Heart left ventricle (tissue), 16 donors: ENCODE results near the gene MAG. TPM values are rescaled to one million over a fixed set of nuclear protein-coding genes. Genes with fewer than 3 reads are reported as not detected.

Source experiments
- ATAC-seq, 4 donors: fragments of 200-7000 bp; cut with Tn5 transposase; one replicate each; pipeline ENCODE4 v1.9.1; 2020 to 2022; ENCODE audit warnings: moderate library complexity in 4 of 4, mild to moderate bottlenecking in 3 of 4, moderate number of reproducible peaks in 1 of 4
- DNase-seq, 5 donors: peaks; one replicate each; pipeline ENCODE4 v3.0.0-alpha.2; 2020
- H3K27ac ChIP-seq, 12 donors: fragments of 200-600 bp; sonication (generic) in 4 of 12; one replicate each; pipeline versions ENCODE4 v1.5.0 to v1.8.0; 2016 to 2022; ENCODE audit warnings: mild to moderate bottlenecking in 2 of 12
- H3K27me3 ChIP-seq, 9 donors: fragments of 200-600 bp; sonication (generic) in 2 of 9; one replicate each; pipeline versions ENCODE4 v1.5.1 to v1.8.0; 2016 to 2022; ENCODE audit warnings: mild to moderate bottlenecking in 3 of 9
- H3K36me3 ChIP-seq, 9 donors: fragments of 200-600 bp; sonication (generic) in 2 of 9; one replicate each; pipeline versions ENCODE4 v1.5.0 to v1.8.0; 2018 to 2022; ENCODE audit warnings: mild to moderate bottlenecking in 2 of 9
- H3K4me1 ChIP-seq, 12 donors: fragments of 200-600 bp; sonication (generic) in 4 of 12; one replicate each; pipeline versions ENCODE4 v1.5.0 to v1.8.0; 2016 to 2022; ENCODE audit warnings: mild to moderate bottlenecking in 3 of 12
- H3K4me3 ChIP-seq, 12 donors: fragments of 200-600 bp; sonication (generic) in 4 of 12; one replicate each; pipeline versions ENCODE4 v1.5.0 to v1.8.0; 2017 to 2022; ENCODE audit warnings: mild to moderate bottlenecking in 9 of 12, moderate library complexity in 4 of 12
- H3K9me3 ChIP-seq, 12 donors: fragments of 200-600 bp; sonication (generic) in 4 of 12; one replicate each; pipeline versions ENCODE4 v1.5.0 to v1.8.0; 2016 to 2022; ENCODE audit warnings: mild to moderate bottlenecking in 1 of 12
- POLR2A ChIP-seq, 2 donors: fragments of 450-650 bp; IDR thresholded peaks; one replicate each; pipeline ENCODE4 v1.6.1; 2017; ENCODE audit warnings: antibody characterized with exemption in 2 of 2, mild to moderate bottlenecking in 2 of 2, moderate library complexity in 2 of 2
- WGBS, 4 donors: extraction: QIAGEN DNeasy Blood & Tissue Kit in 2 of 4; methylation state at CpG; one replicate each; pipeline versions ENCODE4 v1.1.5 to v1.1.7; 2013 to 2018; 5-methylcytosine and 5-hydroxymethylcytosine counted together
- intact Hi-C, 10 donors: fragments of 100-400 bp; cut with DNase I; formaldehyde crosslinking; loops; one replicate each; pipeline versions ENCODE4 v1.11.1 to v1.14.2; 2022
- polyA plus RNA-seq, 2 donors: library from polyadenylated mRNA; stranded (reverse); fragments of 200-250 nt; gene quantifications; one replicate each; pipeline ENCODE4 v1.2.3, GENCODE V29; 2013
- total RNA-seq, 9 donors: library from RNA; depleted of rRNA in 2 of 9; stranded (reverse); fragments of >200 nt in 2 of 9; fragmentation: NEBNext Ultra II Directional in 3 of 9; extraction: Animal tissue kit (Norgen Biotek cat#: 25700) in 3 of 9; gene quantifications; one replicate each; pipeline versions ENCODE4 v1.1.0 to v1.2.4, GENCODE V29; 2016 to 2023
- TF ChIP-seq, protein P1 (sequence below), 12 donors: fragments of 200-600 bp; sonication (generic) in 4 of 12; IDR thresholded peaks; one replicate each; pipeline versions ENCODE4 v1.5.0 to v1.8.0; 2018 to 2022; ENCODE audit warnings: antibody characterized with exemption in 12 of 12, mild to moderate bottlenecking in 5 of 12
- donor health status: ischemic (EF 13 %, LVEDD 7.1; RV severe dilation, severe dysfunction).
- donor health status: healthy with polysubstance abuse.
- donor health status: DM: no; HTN: yes; CAD: no.
- donor health status: DM: no; HTN: no; CAD: no.
- donor health status: ischemic (EF 25% LVEDD 6.9; RV normal size, moderate dysfunction).
- donor health status: ischemic (EF 25% LVEDD 5.7; RV mildly dilated, moderate dysfunction).
- donor health status: healthy.
- donor health status: DM: yes; HTN: yes; CAD: no.
- donor health status: ischemic (EF 35%, LVEDD 5.7; RV mildly dilated, moderate dysfunction).
- donor health status: nonischemic (EF 11% LVEDD 7.7; RV severe dilation, severe dysfunction).
- donor health status: DM: yes; HTN: yes; CAD: no.
- donor health status: PGD.
- donor health status: ischemic (EF 29% LVEDD 5.4; RV normal size, mild dysfunction).
- donor health status: nonischemic (EF 23%, LVEDD 6.1; RV moderate dilation, normal function).

The MAG gene
- total and polyA plus RNA-seq, 11 donors = 0.30 to 0.72 TPM; not detected in 9

DNA sequence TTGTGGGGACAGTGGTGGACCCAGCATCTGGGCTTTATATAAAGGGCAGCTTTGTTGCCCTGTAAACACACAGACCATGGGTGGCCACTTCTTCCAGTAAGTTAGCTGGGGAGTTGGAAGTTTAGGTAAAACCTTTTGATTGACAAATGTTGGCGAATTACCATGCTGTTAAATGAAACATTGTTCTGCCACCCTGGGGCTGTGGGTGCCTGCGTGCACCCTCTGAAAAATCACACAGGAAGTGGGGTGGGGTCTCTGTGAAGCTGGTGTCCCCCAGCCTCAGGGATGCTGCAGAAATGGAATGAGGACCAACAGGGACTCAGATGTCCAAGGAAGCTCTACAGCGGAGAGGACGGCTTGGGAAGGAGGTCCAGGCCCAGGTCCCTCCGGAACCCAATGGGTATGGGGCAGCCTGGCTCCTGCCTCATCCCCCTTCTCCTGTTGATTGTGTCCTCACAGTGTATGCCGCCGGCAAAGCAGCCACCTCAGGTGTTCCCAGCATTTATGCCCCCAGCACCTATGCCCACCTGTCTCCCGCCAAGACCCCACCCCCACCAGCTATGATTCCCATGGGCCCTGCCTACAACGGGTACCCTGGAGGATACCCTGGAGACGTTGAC is 26.0 kb upstream of the MAG start:
- ATAC-seq (no peak), DNase-seq (peak in 2 of 5 donors; percentile 16 to 63)
- no peaks in the 10 kb centered on the region for H3K9me3 ChIP-seq
- 83 to 87% (median 85%) methylated on average over 4 to 10 of the region's 10 CpGs for WGBS, 4 donors
- peaks cover 3 to 54% (median 31%) of the 10 kb centered on the region in 12 donors for H3K4me1 ChIP-seq
- intact Hi-C loops = loop anchor here in 8 of 10 donors (5.0 to 10.0 kb wide), 7 partner anchors 109 to 449 kb away; partner anchors contain the start of genes FXYD7 (in 5 of the 8), FXYD5 (in 1 of the 8), HPN (in 1 of the 8) and KMT2B (in 1 of the 8)
- H3K27ac ChIP-seq = peak overlapping the region in 4 of 12 donors; percentile 27 to 98 (median 96)
- no peaks in the 10 kb centered on the region for H3K27me3 ChIP-seq
- TF ChIP-seq, protein P1, sequence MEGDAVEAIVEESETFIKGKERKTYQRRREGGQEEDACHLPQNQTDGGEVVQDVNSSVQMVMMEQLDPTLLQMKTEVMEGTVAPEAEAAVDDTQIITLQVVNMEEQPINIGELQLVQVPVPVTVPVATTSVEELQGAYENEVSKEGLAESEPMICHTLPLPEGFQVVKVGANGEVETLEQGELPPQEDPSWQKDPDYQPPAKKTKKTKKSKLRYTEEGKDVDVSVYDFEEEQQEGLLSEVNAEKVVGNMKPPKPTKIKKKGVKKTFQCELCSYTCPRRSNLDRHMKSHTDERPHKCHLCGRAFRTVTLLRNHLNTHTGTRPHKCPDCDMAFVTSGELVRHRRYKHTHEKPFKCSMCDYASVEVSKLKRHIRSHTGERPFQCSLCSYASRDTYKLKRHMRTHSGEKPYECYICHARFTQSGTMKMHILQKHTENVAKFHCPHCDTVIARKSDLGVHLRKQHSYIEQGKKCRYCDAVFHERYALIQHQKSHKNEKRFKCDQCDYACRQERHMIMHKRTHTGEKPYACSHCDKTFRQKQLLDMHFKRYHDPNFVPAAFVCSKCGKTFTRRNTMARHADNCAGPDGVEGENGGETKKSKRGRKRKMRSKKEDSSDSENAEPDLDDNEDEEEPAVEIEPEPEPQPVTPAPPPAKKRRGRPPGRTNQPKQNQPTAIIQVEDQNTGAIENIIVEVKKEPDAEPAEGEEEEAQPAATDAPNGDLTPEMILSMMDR (IDR thresholded peaks at IDR 0.05) = no peak
- no peak for TF ChIP-seq POLR2A (IDR thresholded peaks at IDR 0.05)
- H3K4me3 ChIP-seq = no peak overlapping the region
- H3K36me3 ChIP-seq = peaks cover under 1 to 11% (median 9%) of the 10 kb centered on the region in 9 donors

DNA sequence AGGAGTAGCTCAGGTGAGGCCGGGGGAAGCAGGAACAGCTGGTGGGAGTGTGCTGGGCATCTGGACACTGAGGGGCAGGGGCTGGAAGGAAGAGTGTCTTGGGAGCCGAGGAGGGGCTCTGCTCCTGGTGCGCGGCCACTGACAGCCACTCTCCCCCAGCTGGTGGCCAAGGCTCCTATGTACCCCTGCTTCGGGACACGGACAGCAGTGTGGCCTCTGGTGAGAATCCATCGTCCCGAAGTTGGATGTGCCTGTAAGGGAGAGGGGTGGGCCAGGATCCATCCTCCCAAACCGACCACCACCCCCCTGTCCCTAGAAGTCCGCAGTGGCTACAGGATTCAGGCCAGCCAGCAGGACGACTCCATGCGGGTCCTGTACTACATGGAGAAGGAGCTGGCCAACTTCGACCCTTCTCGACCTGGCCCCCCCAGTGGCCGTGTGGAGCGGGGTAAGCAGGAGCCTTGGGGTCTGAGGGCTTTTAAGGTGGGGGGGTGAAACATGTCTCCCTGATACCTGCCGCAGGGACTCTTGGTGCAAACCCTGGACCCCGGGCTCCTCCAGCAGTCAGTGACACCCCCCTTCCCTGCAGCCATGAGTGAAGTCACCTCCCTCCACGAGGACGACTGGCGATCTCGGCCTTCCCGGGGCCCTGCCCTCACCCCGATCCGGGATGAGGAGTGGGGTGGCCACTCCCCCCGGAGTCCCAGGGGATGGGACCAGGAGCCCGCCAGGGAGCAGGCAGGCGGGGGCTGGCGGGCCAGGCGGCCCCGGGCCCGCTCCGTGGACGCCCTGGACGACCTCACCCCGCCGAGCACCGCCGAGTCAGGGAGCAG is 25.2 kb upstream of the MAG start:
- TF ChIP-seq, protein P1 (IDR thresholded peaks at IDR 0.05) = no peak
- TF ChIP-seq POLR2A (IDR thresholded peaks at IDR 0.05) = no peak
- 37 to 76% (median 41%) methylated on average over 17 to 39 of the region's 39 CpGs for WGBS, 4 donors
- intact Hi-C loops = loop anchor here in 8 of 10 donors (5.0 to 10.0 kb wide), 7 partner anchors 109 to 448 kb away; partner anchors contain the start of genes FXYD7 (in 5 of the 8), FXYD5 (in 1 of the 8), HPN (in 1 of the 8) and KMT2B (in 1 of the 8)
- Histone ChIP-seq H3K4me3 (peak overlapping the region; percentile 42 to 97 (median 87)), H3K4me1 (peaks cover 3 to 52% (median 31%) of the 10 kb centered on the region in 12 donors), H3K27ac (peak overlapping the region; percentile 75 to 99 (median 97)), H3K36me3 (peaks cover 5 to 18% (median 16%) of the 10 kb centered on the region in 9 donors), H3K9me3 (no peaks in the 10 kb centered on the region), H3K27me3 (no peaks in the 10 kb centered on the region)
- DNase-seq (peak in 2 of 5 donors; percentile 56 to 69), ATAC-seq (peak in 3 of 4 donors; percentile 6 to 27 (median 23))

DNA sequence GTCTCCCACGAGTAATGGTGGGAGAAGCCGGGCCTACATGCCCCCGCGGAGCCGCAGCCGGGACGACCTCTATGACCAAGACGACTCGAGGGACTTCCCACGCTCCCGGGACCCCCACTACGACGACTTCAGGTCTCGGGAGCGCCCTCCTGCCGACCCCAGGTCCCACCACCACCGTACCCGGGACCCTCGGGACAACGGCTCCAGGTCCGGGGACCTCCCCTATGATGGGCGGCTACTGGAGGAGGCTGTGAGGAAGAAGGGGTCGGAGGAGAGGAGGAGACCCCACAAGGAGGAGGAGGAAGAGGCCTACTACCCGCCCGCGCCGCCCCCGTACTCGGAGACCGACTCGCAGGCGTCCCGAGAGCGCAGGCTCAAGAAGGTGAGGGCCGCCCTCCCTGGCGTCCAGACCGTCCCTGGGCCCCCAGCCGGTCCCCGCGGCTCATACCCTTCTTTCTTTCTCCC is 24.6 kb upstream of the MAG start:
- intact Hi-C loops = loop anchor here in 8 of 10 donors (5.0 to 10.0 kb wide), 7 partner anchors 110 to 447 kb away; partner anchors contain the start of genes FXYD7 (in 5 of the 8), FXYD5 (in 1 of the 8), HPN (in 1 of the 8) and KMT2B (in 1 of the 8)
- Histone ChIP-seq H3K27me3 (no peaks in the 10 kb centered on the region), H3K4me1 (peaks cover 3 to 59% (median 31%) of the 10 kb centered on the region in 12 donors)

More for the DNA sequence above, 24.6 kb upstream of the MAG start:
- WGBS, 4 donors = 1 to 2% (median 1%) methylated on average over 32 to 40 of the region's 40 CpGs
- peak; percentile 15 to 56 (median 44) for ATAC-seq
- Histone ChIP-seq H3K9me3 (no peaks in the 10 kb centered on the region), H3K27ac (peak overlapping the region; percentile 75 to 99 (median 97)), H3K36me3 (peaks cover 5 to 24% (median 21%) of the 10 kb centered on the region in 9 donors), H3K4me3 (peak overlapping the region; percentile 42 to 97 (median 87))
- no peak for TF ChIP-seq POLR2A (IDR thresholded peaks at IDR 0.05)
- TF ChIP-seq, protein P1 (IDR thresholded peaks at IDR 0.05) = no peak
- DNase-seq = peak; percentile 65 to 82 (median 69)
